Kidney tubule cell (primary cell): ENCODE data around the gene BAIAP2L1.

ENCODE experiments used
- DNase-seq: peaks from one replicate; pipeline ENCODE4 v3.0.0-alpha.2; 2018; ENCODE audit warnings: low spot score

Gene BAIAP2L1

GRCh38 chr7:98357751-98358161 is 43.1 kb downstream of the BAIAP2L1 start:
- peak; percentile 57 for DNase-seq

- no peak for DNase-seq
Measured at GRCh38 chr7:98355250-98355538, 45.7 kb downstream of the BAIAP2L1 start.

- peak; percentile 97 for DNase-seq
Measured at GRCh38 chr7:98354511-98355249, 46.2 kb downstream of the BAIAP2L1 start.

GRCh38 chr7:98354052-98354451 is 46.8 kb downstream of the BAIAP2L1 start:
- no peak for DNase-seq

- no peak for DNase-seq
Measured at GRCh38 chr7:98352621-98353020, 48.3 kb downstream of the BAIAP2L1 start.

GRCh38 chr7:98351136-98351535 is 49.8 kb downstream of the BAIAP2L1 start:
- DNase-seq, result no peak

GRCh38 chr7:98348726-98349474 is 52.0 kb downstream of the BAIAP2L1 start:
- peak; percentile 67 for DNase-seq

- DNase-seq, result no peak
Measured at GRCh38 chr7:98346515-98347069, 54.3 kb downstream of the BAIAP2L1 start.

- DNase-seq, result peak; percentile 23
Measured at GRCh38 chr7:98341106-98341505, 59.8 kb downstream of the BAIAP2L1 start.

GRCh38 chr7:98339043-98339442 is 61.8 kb downstream of the BAIAP2L1 start:
- DNase-seq, result no peak

- DNase-seq, result no peak
Measured at GRCh38 chr7:98338441-98338840, 62.4 kb downstream of the BAIAP2L1 start.

- no peak for DNase-seq
Measured at GRCh38 chr7:98335411-98335977, 65.4 kb downstream of the BAIAP2L1 start.

- peak; percentile 17 for DNase-seq
Measured at GRCh38 chr7:98334081-98334480, 66.8 kb downstream of the BAIAP2L1 start.

GRCh38 chr7:98330926-98331529 is 69.9 kb downstream of the BAIAP2L1 start:
- no peak for DNase-seq

- no peak for DNase-seq
Measured at GRCh38 chr7:98329791-98330373, 71.0 kb downstream of the BAIAP2L1 start.

GRCh38 chr7:98329100-98329790 is 71.6 kb downstream of the BAIAP2L1 start:
- no peak for DNase-seq

- DNase-seq, result no peak
Measured at GRCh38 chr7:98324782-98325181, 76.1 kb downstream of the BAIAP2L1 start.

- DNase-seq, result no peak
Measured at GRCh38 chr7:98323597-98324322, 77.1 kb downstream of the BAIAP2L1 start.

GRCh38 chr7:98322331-98323270 is 78.3 kb downstream of the BAIAP2L1 start:
- no peak for DNase-seq

- no peak for DNase-seq
Measured at GRCh38 chr7:98321301-98321700, 79.6 kb downstream of the BAIAP2L1 start.
